Spleen (tissue), 11 donors: ENCODE data around the gene CASP2. TPM values are rescaled to one million over a fixed set of nuclear protein-coding genes. Genes with fewer than 3 reads are reported as not detected.

Experiments used
- DNase-seq: peaks from one replicate; pipeline ENCODE4 v3.0.0-alpha.2; 2020
- H3K27ac ChIP-seq, 8 donors: fragments of 200-600 bp; sonication (generic) in 7 of 8; 1 replicate in 4 of 8; 2 replicates in 4 of 8; pipeline versions ENCODE4 v1.5.0 to v1.8.0; 2016 to 2021; ENCODE audit warnings: inconsistent platforms in 4 of 8, mild to moderate bottlenecking in 4 of 8, moderate library complexity in 1 of 8
- H3K27me3 ChIP-seq, 7 donors: fragments of 200-600 bp; sonication (generic) in 6 of 7; replicated peaks in 1 of 7; 1 replicate in 4 of 7; 2 replicates in 3 of 7; pipeline versions ENCODE4 v1.5.0 to v1.8.0; 2016 to 2021; ENCODE audit warnings: inconsistent platforms in 3 of 7, mild to moderate bottlenecking in 1 of 7
- H3K36me3 ChIP-seq, 6 donors: fragments of 200-600 bp; sonication (generic) in 5 of 6; 1 replicate in 4 of 6; 2 replicates in 2 of 6; pipeline versions ENCODE4 v1.5.0 to v1.8.0; 2016 to 2021; ENCODE audit warnings: inconsistent platforms in 2 of 6
- H3K4me1 ChIP-seq, 6 donors: fragments of 200-600 bp; sonication (generic) in 5 of 6; 1 replicate in 3 of 6; 2 replicates in 3 of 6; pipeline versions ENCODE4 v1.5.0 to v1.8.0; 2016 to 2021; ENCODE audit warnings: inconsistent platforms in 3 of 6
- H3K4me3 ChIP-seq, 8 donors: fragments of 200-600 bp; sonication (generic) in 7 of 8; 1 replicate in 4 of 8; 2 replicates in 4 of 8; pipeline versions ENCODE4 v1.5.0 to v1.8.0; 2016 to 2021; ENCODE audit warnings: inconsistent platforms in 4 of 8, mild to moderate bottlenecking in 4 of 8, moderate library complexity in 2 of 8
- H3K9me3 ChIP-seq, 8 donors: fragments of 200-600 bp; sonication (generic) in 7 of 8; 1 replicate in 4 of 8; 2 replicates in 4 of 8; pipeline versions ENCODE4 v1.5.0 to v1.8.0; 2016 to 2021; ENCODE audit warnings: inconsistent platforms in 4 of 8
- CTCF ChIP-seq, 11 experiments: fragments of 200-600 bp in 7 of 11; fragments of 450-650 bp in 4 of 11; sonication (generic) in 4 of 11; IDR thresholded peaks in 8 of 11; conservative IDR thresholded peaks in 3 of 11; 1 replicate in 7 of 11; 2 replicates in 4 of 11; pipeline versions ENCODE4 v1.4.0 to v1.8.0; 2016 to 2021; ENCODE audit warnings: antibody characterized with exemption in 11 of 11, inconsistent platforms in 4 of 11, mild to moderate bottlenecking in 1 of 11
- POLR2A ChIP-seq, 3 donors: fragments of 450-650 bp; IDR thresholded peaks; one replicate each; pipeline ENCODE4 v1.5.1; 2017; ENCODE audit warnings: antibody characterized with exemption in 3 of 3, mild to moderate bottlenecking in 1 of 3
- POLR2AphosphoS5 ChIP-seq, 3 donors: sonication (generic); formaldehyde crosslinking; IDR thresholded peaks; one replicate each; pipeline ENCODE4 v1.5.1; 2017; ENCODE audit warnings: antibody characterized with exemption in 3 of 3
- WGBS, 5 donors: extraction: QIAGEN DNeasy Blood & Tissue Kit in 3 of 5; methylation state at CpG; one replicate each; pipeline versions ENCODE4 v1.1.5 to v1.1.7; 2013 to 2018; 5-methylcytosine and 5-hydroxymethylcytosine counted together
- intact Hi-C: fragments of 100-400 bp; cut with DNase I; formaldehyde crosslinking; loops from one replicate; pipeline ENCODE4 v1.15.0; 2023; ENCODE audit warnings: low total_unique reads
- polyA plus RNA-seq, 3 donors: library from polyadenylated mRNA; stranded (reverse); fragments of 200-250 nt; gene quantifications; one replicate each; pipeline ENCODE4 v1.2.1, GENCODE V29; 2013
- total RNA-seq, 7 donors: library from RNA; depleted of rRNA in 3 of 7; stranded (reverse); fragments of >200 nt in 3 of 7; fragmentation: NEBNext Ultra II Directional in 4 of 7; extraction: Animal tissue kit (Norgen Biotek cat#: 25700) in 4 of 7; gene quantifications; one replicate each; pipeline versions ENCODE4 v1.1.0 to v1.2.1, GENCODE V29; 2016 to 2021
- donor health status: healthy with polysubstance abuse.
- donor health status: DM: no; HTN: no; CAD: no; lungs with moderate emphysema.
- donor health status: DM: no; HTN: no; CAD: no.
- donor health status: Bipolar disorder and iron deficiency.
- donor health status: healthy.
- donor health status: DM: no; HTN: no; CAD: no.
- donor health status: DM: yes; HTN: yes; CAD: no.

The CASP2 gene
- total and polyA plus RNA-seq, 10 donors: 9.9 to 51.0 (median 34.4) TPM

GRCh38 chr7:143352531-143353002 is 64.4 kb downstream of the CASP2 start:
- H3K27me3 ChIP-seq: peaks cover 0 to 19% (median 0%) of the 10 kb centered on the region in 7 donors
- no peaks in the 10 kb centered on the region for H3K9me3 ChIP-seq
- no peaks in the 10 kb centered on the region for H3K36me3 ChIP-seq
- no peak for DNase-seq
- H3K27ac ChIP-seq: no peak overlapping the region
- TF ChIP-seq POLR2A (IDR thresholded peaks at IDR 0.05) (no peak), CTCF (IDR thresholded peaks at IDR 0.05 in 8 of 11, conservative IDR thresholded peaks at IDR 0.05 in 3 of 11) (no peak), POLR2AphosphoS5 (IDR thresholded peaks at IDR 0.05) (peak in 2 of 3 donors; percentile 45 to 61)
- no peaks in the 10 kb centered on the region for H3K4me1 ChIP-seq
- 74 to 83% (median 78%) methylated on average over 11 of the region's 11 CpGs for WGBS, 5 donors
- intact Hi-C loops: no loop called here
- H3K4me3 ChIP-seq: no peak overlapping the region

- no peak for TF ChIP-seq POLR2AphosphoS5 (IDR thresholded peaks at IDR 0.05)
- no peak for TF ChIP-seq CTCF (IDR thresholded peaks at IDR 0.05 in 8 of 11, conservative IDR thresholded peaks at IDR 0.05 in 3 of 11)
- TF ChIP-seq POLR2A (IDR thresholded peaks at IDR 0.05): no peak
- no peak overlapping the region for H3K4me3 ChIP-seq
- 86 to 94% (median 87%) methylated on average over 8 of the region's 8 CpGs for WGBS, 5 donors
- no peaks in the 10 kb centered on the region for H3K36me3 ChIP-seq
- DNase-seq: no peak
- H3K27ac ChIP-seq: no peak overlapping the region
- H3K27me3 ChIP-seq: peaks cover 0 to 25% (median 0%) of the 10 kb centered on the region in 7 donors
- intact Hi-C loops: no loop called here
- H3K9me3 ChIP-seq: no peaks in the 10 kb centered on the region
- no peaks in the 10 kb centered on the region for H3K4me1 ChIP-seq
Measured at GRCh38 chr7:143354376-143354775, 66.2 kb downstream of the CASP2 start.

- no peak for TF ChIP-seq CTCF (IDR thresholded peaks at IDR 0.05 in 8 of 11, conservative IDR thresholded peaks at IDR 0.05 in 3 of 11)
- TF ChIP-seq POLR2AphosphoS5 (IDR thresholded peaks at IDR 0.05): no peak
- TF ChIP-seq POLR2A (IDR thresholded peaks at IDR 0.05): no peak
- no peaks in the 10 kb centered on the region for H3K9me3 ChIP-seq
- 81 to 97% (median 90%) methylated on average over 8 of the region's 8 CpGs for WGBS, 5 donors
- DNase-seq: no peak
- intact Hi-C loops: no loop called here
- no peaks in the 10 kb centered on the region for H3K36me3 ChIP-seq
- H3K27ac ChIP-seq: no peak overlapping the region
- H3K27me3 ChIP-seq: peaks cover 0 to 31% (median 0%) of the 10 kb centered on the region in 7 donors
- no peaks in the 10 kb centered on the region for H3K4me1 ChIP-seq
- H3K4me3 ChIP-seq: no peak overlapping the region
Measured at GRCh38 chr7:143354965-143355364, 66.8 kb downstream of the CASP2 start.

- 88 to 94% (median 92%) methylated on average over 16 of the region's 16 CpGs for WGBS, 5 donors
- Histone ChIP-seq H3K9me3 (no peaks in the 10 kb centered on the region), H3K4me1 (no peaks in the 10 kb centered on the region), H3K27me3 (peaks cover 0 to 39% (median 0%) of the 10 kb centered on the region in 7 donors), H3K27ac (no peak overlapping the region), H3K4me3 (no peak overlapping the region), H3K36me3 (no peaks in the 10 kb centered on the region)
- no peak for DNase-seq
- intact Hi-C loops: no loop called here
- TF ChIP-seq CTCF (IDR thresholded peaks at IDR 0.05 in 8 of 11, conservative IDR thresholded peaks at IDR 0.05 in 3 of 11) (no peak), POLR2AphosphoS5 (IDR thresholded peaks at IDR 0.05) (no peak)
Measured at GRCh38 chr7:143355450-143356385, 67.6 kb downstream of the CASP2 start.
